ENCODE results near the gene CACNA1G.

CACNA1G gene

DNA sequence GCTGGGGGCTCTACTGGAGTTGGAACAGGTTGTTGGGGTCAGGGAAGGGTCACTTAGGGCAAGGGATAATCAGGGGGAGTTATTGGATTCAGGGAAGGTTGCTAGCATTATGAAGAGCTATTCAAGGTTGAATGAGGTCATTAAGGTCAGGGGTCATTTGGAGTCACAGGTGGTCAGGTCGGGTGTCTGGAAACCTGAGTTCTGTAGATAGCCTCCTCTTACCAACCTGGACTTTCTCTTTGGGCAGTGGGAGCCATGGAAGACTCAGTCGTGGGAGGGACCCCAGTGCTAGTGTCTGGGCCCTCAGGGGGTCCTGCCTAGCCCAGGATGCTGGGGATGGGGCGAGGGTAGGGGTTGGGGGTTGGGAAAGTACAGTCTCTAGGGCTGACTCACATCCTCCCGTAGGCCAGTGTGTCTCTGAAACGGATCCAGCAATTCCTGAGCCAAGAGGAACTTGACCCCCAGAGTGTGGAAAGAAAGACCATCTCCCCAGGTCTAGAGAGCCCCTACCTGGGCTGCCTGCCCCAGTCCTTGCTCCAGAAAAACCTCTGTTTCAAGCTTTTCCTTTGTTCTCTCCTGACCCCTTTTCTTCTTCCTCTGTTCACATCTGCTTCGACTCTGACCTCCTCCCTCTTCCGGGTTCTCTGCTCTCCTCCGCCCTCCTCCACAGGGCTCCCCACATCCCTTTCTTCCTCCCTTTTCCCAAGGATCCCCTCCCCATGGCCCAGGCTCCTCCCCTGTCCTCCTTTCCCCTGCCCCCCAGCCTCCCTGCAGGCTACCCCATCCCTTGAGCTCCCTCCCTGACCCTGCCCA, 107.7 kb downstream of the CACNA1G start:
- Histone ChIP-seq H4K20me1 (ENCODE audit: control insufficient read depth, insufficient read depth, low read depth, low read length) (no peaks in the 10 kb centered on the region), H3K27me3 (ENCODE audit: control insufficient read depth, low read length) (no peaks in the 10 kb centered on the region), H3K4me1 (ENCODE audit: control insufficient read depth, low read length) (no peaks in the 10 kb centered on the region), H3K79me2 (ENCODE audit: control insufficient read depth, low read length) (no peaks in the 10 kb centered on the region), H3K4me2 (ENCODE audit: low read length) (no peak overlapping the region), H3F3A (ENCODE audit: control insufficient read depth, insufficient read depth) (no peaks in the 10 kb centered on the region), H3K36me3 (ENCODE audit: control insufficient read depth, low read length) (no peaks in the 10 kb centered on the region), H3K9me2 (replicated peaks; ENCODE audit: control insufficient read depth, low read length) (no peaks in the 10 kb centered on the region), H3K9me3 (ENCODE audit: control insufficient read depth, insufficient read depth, low read length) (no peaks in the 10 kb centered on the region), H3K4me3 (ENCODE audit: low read length) (no peak overlapping the region), H3K27ac (ENCODE audit: low read depth, low read length) (no peak overlapping the region)
- TF ChIP-seq EZH2phosphoT487 (IDR thresholded peaks at IDR 0.05; ENCODE audit: borderline replicate concordance, low read length) (no peak), CTCF (IDR thresholded peaks at IDR 0.05; ENCODE audit: low read depth, low read length, poor library complexity, severe bottlenecking) (no peak)

- H3K27ac ChIP-seq (ENCODE audit: low read depth, low read length), result no peak overlapping the region
- H3F3A ChIP-seq (ENCODE audit: control insufficient read depth, insufficient read depth), result no peaks in the 10 kb centered on the region
- H3K4me3 ChIP-seq (ENCODE audit: low read length), result no peak overlapping the region
- no peaks in the 10 kb centered on the region for H3K4me1 ChIP-seq (ENCODE audit: control insufficient read depth, low read length)
- H3K9me3 ChIP-seq (ENCODE audit: control insufficient read depth, insufficient read depth, low read length), result no peaks in the 10 kb centered on the region
- no peaks in the 10 kb centered on the region for H4K20me1 ChIP-seq (ENCODE audit: control insufficient read depth, insufficient read depth, low read depth, low read length)
- no peaks in the 10 kb centered on the region for H3K36me3 ChIP-seq (ENCODE audit: control insufficient read depth, low read length)
- H3K27me3 ChIP-seq (ENCODE audit: control insufficient read depth, low read length), result no peaks in the 10 kb centered on the region
- TF ChIP-seq EZH2phosphoT487 (IDR thresholded peaks at IDR 0.05; ENCODE audit: borderline replicate concordance, low read length), result no peak
- no peak for TF ChIP-seq CTCF (IDR thresholded peaks at IDR 0.05; ENCODE audit: low read depth, low read length, poor library complexity, severe bottlenecking)
- no peaks in the 10 kb centered on the region for H3K79me2 ChIP-seq (ENCODE audit: control insufficient read depth, low read length)
- H3K9me2 ChIP-seq (replicated peaks; ENCODE audit: control insufficient read depth, low read length), result no peaks in the 10 kb centered on the region
- H3K4me2 ChIP-seq (ENCODE audit: low read length), result no peak overlapping the region
These were observed 108.5 kb downstream of the CACNA1G start for GRCh38 chr17:50668838-50669581.

DNA sequence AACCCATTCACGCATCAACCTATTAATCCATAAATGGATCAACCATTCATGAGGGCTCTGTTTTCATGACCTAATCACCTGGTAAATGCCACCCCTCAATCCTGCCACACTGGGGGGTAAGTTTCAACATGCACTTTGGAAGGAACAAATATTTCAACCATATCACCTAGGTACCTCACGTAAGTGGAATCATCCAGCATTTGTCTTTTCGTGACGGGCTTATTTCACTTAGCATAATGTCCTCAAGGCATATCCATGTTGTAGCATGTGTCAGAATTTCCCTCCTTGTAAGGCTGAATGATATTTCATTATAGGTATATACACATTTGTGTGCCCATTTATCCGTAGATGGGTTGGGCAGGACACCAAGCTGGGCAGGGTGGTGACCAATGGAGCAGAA, 111.6 kb downstream of the CACNA1G start:
- Histone ChIP-seq H3K27me3 (ENCODE audit: control insufficient read depth, low read length) (no peaks in the 10 kb centered on the region), H3K36me3 (ENCODE audit: control insufficient read depth, low read length) (no peaks in the 10 kb centered on the region), H3K4me2 (ENCODE audit: low read length) (no peak overlapping the region), H3K9me2 (replicated peaks; ENCODE audit: control insufficient read depth, low read length) (no peaks in the 10 kb centered on the region), H4K20me1 (ENCODE audit: control insufficient read depth, insufficient read depth, low read depth, low read length) (no peaks in the 10 kb centered on the region), H3K4me1 (ENCODE audit: control insufficient read depth, low read length) (no peaks in the 10 kb centered on the region), H3K79me2 (ENCODE audit: control insufficient read depth, low read length) (no peaks in the 10 kb centered on the region), H3F3A (ENCODE audit: control insufficient read depth, insufficient read depth) (no peaks in the 10 kb centered on the region), H3K9me3 (ENCODE audit: control insufficient read depth, insufficient read depth, low read length) (no peaks in the 10 kb centered on the region), H3K27ac (ENCODE audit: low read depth, low read length) (no peak overlapping the region), H3K4me3 (ENCODE audit: low read length) (no peak overlapping the region)
- TF ChIP-seq CTCF (IDR thresholded peaks at IDR 0.05; ENCODE audit: low read depth, low read length, poor library complexity, severe bottlenecking) (no peak), EZH2phosphoT487 (IDR thresholded peaks at IDR 0.05; ENCODE audit: borderline replicate concordance, low read length) (no peak)
